Measurements from ENCODE around the gene RGP1.
A peak's percentile ranks its signal among the peaks of the same experiment; 100 is the strongest.

Gene RGP1, protein sequence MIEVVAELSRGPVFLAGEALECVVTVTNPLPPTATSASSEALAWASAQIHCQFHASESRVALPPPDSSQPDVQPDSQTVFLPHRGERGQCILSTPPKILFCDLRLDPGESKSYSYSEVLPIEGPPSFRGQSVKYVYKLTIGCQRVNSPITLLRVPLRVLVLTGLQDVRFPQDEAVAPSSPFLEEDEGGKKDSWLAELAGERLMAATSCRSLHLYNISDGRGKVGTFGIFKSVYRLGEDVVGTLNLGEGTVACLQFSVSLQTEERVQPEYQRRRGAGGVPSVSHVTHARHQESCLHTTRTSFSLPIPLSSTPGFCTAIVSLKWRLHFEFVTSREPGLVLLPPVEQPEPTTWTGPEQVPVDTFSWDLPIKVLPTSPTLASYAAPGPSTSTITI

DNA sequence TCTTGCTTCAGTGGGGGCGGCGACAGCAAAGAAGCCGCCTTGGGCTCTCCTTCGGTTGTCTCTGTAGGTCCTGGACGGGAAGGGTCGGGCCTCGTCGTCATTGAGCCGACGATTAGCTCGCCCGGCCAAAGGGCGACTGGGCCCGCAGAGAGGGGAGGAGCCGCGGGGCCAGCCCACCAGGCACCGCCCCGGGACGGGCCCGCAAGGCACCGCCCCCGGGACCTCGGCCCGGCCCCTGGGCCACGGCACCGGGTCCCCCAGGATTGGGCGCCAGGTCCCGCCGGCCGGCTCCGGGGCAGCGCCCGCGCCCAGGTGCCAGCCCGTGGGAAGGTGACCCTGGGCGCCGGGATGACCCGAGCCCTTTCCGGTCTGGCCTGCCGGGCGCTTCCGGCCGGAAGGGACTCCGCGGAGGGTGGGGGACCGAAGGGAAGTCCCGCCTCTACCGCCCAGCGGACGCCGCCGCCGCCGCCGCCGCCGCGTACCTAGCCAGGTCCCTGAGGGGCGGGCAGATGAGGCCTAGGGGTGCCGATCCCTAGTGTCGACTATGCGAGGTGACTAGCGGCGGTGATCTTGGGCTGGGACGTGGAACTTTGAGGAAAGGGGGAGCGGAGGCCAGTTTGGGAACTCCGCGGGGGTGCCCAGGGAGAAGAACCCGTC is at the start of gene RGP1, which contains the start of gene GBA2:
Gene RGP1, plus strand, starts transcription at position 430 of the 657 bp plus-strand sequence. CDS start 469 bp downstream, outside the sequence.
Gene GBA2, minus strand, starts transcription at position 371 of the 657 bp plus-strand sequence. CDS start 524 bp downstream, outside the sequence.
- peak; percentile 86 for DNase-seq

DNA sequence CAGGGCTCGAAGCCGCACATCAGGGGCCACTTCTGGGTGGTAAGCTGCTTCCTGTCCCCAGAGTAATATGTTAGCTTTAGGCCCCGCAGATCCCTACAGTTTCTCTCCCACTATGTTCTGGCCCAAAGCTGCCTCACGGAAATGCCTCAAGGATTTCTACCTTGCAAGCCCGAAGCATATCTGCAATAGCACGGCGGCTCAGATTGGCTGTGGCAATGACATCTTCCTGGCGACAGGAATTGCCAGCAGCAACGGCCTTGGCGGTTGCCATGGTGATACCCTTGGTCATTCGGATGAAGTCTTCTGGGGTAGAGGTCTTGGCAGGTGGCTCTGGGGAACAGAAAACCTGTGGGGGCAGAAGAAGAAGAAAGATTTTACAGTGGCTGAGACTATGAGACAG is 49.1 kb upstream of the RGP1 start:
- no peak for DNase-seq

DNA sequence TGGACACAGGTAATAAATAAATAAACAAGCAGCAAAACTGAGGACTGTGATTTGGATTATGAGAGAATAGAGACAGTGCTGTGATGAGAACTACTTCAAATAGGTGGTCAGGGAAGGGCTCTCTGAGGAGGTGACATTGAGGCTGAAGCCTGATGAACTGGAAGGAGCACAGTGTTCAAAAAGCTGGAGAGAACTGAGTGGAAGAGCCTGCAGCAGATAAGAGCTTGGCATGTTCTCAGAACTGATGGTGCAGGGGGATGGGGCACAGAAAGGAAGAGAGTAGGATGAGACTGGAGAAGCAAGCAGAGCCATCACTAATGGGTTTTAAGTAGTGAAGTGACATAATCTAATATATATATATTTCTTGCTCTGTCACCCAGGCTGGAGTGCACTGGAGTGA is 48.1 kb upstream of the RGP1 start:
- DNase-seq, result no peak

DNA sequence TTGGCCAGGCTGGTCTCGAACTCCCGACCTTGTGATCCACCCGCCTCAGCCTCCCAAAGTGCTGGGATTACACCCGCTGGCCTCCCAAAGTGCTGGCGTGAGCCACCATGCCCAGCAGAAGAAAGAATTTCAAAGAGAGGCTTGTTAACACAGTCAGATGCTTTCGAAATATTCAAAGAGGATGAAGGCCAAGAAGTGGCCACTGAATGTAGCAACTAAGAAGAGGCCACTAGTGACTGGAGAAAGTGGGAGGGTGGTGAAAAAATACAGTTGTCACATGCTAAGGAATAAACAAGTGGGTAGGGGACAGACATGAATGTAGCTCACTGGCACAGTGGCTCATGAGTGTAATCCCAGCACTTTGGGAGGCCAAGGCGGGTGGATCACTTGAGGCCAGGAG is 46.4 kb upstream of the RGP1 start:
- no peak for DNase-seq

DNA sequence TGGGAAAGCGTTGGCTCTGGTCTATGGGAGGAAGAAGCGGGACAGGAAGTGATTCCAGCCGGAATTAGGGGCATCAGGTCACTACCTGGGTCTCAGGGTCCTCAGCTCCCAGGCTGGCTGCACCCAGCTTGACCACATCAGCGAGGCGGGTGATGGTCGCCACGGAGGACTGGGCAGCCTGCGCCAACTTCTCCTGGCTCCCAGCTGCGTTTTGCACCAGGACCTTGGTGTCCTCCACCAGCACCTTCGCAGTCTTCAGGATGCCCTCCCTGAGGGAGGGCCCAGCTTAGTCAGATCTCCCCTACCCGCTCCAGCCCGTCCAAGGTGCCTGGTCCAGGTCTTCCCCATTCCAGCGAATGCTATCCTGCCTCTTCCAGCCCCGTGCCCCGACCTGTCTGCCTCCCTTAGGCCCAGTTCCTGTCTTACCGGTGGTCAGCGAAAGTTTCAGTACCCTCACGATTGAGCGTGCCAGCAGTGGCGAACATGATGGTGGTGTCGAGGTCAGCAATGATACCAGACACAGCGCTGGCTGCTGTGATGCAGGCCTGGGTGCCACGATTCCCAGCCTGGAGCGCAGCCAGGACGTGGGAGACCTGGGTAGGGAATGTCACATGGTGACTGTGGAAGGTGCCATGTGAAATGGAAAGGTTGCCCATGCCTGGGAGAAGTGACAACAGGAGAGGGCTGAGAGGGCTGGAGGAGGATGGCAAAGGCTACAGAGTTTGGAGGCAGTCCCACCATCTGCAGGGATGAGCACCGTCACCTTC is 45.0 kb upstream of the RGP1 start:
- no peak for DNase-seq

DNA sequence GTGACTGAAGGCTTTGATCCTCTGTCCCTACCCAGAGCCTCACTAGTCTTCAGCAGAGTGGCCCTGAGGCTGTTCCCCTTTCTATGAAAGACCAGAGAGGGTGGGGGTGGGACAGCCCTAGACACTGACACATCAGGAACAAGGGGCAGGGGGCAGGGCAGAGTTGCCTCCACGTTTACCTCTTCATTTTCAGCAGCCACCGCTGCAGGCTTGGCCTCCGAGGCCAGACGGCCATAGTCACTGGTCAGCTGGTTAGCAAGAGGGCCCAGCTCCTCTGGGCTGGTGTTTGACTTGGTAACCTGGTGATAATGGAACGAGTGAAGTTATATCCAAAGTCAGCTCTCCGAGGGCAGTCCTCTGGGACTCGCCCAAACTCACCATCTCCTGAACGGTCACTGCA is 43.7 kb upstream of the RGP1 start:
- no peak for DNase-seq

DNA sequence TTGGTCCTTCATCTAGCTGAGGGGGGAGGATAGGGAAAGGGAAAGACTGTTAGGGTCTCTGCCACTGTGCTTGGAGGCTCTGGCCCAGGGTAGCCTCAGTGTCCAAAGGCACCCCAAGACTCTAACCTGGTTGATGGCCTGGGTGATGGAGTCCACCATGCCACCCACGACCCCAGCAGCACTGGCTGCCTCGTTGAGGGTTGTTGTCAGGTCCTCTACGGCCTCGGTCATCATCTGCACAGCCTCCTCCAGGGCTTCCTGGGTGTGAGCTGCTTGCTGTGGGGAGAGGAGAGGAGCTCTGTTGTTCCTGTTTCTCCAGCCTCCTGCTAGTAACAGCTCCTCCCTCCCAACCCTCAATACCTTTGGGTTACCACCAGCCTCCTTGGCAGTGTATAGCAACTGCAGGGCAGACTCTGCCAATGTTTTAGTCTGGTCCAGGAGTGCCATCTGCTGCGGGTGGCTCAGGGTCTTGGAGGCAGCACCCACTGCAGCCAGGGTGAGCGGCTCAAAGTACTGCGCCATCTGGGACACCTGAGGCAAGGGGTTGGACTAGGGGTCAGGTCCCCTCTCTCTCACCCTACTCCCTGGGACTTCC is 43.2 kb upstream of the RGP1 start:
- no peak for DNase-seq

DNA sequence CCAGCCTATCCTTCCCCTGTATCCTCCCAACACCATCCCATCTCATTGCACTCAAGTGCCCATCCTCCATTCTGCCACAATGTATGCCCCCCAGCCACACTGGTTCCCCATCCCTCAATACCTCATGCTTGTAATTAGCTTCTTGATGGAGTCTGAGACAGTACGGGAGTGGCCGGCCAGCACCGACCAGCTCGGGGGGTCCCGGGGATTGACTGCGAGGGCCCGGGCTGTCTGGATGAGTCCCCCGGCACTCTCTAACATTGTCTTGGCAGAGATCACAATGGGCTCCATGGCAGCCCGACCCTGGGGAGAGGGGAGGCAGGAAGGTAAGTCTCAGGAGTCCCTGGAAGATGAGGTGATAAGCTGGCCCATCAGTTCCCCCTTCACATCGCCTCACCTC is 42.1 kb upstream of the RGP1 start:
- no peak for DNase-seq

DNA sequence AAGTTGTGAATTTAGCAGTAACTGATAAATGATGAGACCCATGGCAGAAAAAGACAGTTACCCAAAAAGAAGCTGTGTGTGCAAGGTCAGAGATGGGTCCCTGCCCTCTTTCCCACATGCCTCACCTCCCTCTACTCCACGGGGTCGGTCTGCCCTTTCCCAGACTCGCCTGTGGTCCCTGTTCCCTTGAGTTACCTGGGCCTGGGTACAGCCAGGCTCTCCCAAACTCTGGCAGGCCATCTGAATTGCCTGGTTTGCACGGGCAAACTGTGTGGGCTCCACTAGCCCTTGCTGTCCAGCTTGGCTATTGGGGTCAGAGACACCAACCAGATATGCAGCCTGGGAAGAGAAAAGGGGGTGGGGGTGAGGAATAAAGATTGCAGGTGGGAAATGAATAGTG is 40.9 kb upstream of the RGP1 start:
- no peak for DNase-seq

DNA sequence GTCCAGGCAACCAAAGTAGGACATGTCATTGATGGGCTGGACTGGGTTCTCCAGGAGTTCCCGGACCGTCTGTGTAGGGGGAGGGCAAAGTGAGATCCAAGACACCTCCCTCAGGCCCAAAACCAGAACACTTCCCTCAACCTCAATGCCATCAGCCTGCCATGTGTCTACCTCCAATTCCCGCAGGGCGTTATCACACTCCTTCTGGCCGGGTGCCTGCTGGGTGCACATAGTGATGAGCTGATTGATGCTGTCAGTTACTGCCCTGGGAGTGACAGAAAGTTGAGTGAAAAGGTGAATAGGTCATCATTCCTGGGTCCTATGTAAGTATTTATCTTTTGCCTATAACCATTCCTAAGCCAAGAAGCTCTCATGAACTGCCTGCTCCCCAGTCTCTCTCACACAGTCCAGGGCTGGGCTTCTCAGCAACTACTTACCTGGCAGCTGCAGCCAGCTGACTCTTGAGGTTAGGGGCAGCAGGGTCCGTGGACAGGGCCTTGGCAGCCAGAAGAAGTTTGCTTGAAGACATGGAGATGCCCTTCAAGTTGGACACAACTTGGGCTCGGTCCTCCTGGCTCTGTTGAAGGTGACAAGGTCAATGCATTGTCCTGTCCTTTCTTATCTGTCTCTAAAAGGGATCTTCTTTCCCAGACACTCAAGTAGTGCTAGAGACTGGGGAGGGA is 38.1 kb upstream of the RGP1 start:
- no peak for DNase-seq

DNA sequence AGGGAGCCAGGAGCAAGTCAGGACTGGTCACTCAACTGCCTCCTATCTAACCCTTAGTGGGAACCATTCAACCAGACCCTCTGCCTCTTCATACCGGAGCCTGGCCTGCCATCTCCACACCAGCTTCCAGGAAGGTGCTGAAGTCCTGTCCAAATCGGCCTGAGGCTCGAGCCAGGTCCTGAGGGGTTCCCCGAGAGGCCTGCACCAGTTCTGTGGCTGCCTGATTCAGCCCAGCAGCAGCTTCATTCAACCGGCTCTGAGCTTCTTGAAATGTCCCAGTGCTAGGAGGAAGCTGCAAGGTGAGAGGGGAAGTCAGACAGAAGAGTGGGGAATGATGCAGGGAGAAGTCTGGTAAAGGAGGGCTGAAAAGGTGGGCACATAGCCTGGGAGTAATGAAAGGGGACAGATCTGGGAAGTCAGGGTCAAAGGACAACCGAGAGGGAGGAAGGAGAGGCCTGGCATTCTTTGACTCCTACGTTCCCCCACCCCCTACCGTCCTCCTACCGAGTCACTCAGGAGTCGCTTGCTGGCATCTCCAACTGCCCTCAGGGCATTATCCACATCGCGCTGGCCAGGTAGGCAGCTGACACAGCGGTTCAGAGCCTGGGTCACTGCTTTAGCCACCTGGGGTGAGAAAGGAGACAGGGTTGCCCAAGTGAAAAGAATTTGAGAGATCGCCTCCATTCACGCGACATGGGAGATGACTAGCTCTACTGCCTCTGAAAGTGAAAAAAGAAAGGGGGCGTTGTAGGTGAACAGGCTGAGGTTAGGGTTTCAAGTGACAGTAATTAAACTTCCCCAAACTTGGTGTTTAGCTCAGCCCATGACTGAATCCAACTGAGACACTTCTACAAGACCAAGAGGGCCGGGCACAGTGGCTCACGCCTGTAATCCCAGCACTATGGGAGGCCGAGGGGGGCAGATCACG is 37.3 kb upstream of the RGP1 start:
- no peak for DNase-seq

DNA sequence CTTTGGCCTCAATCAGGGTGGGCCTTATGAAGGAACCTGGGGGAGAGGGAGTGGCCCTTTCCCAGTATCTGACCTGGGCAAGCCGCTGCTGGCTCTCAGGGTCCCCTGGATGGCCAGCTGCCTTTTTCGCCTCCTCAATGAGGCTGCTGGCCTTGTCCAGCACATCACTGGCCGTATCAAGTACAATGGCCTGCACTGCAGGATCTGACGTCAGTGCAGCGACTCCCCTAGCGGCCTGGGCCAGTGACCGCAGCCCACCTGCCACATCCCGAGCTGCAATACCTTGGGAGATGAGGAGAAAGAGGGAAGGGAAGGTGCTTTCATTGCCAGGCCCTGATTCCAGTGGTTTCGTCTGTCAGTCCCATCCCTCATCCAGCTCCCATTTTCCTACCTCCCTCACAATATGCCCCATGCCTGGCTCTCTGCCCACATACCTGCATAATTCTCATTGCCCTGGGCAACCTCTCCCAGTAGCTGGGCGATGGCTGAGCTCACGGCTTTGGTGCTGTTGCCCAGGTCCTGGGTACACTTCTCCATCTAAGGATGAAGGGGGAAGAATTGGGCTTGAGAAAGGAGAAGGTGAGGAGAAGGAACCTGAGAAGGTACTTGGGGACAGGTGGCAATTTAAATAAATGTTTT is 36.2 kb upstream of the RGP1 start:
- no peak for DNase-seq

DNA sequence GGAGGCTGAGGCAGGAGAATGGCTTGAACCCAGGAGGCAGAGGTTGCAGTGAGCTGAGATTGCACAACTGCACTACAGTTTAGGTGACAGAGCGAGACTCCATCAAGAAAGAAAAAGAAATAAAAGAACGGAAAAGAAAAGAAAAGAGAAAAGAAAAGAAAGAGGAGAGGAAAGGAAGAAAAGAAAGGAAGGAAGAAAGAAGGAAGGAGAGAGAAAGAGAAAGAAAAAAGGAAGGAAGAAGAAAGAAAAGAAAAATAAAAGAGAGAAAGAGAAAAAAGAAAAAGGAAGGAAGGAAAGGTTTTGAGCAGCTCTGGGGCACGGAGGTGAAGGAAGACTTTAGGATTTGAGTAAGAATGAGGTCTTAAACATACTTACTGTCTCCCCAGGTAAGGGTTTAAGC is 35.5 kb upstream of the RGP1 start:
- DNase-seq, result no peak

DNA sequence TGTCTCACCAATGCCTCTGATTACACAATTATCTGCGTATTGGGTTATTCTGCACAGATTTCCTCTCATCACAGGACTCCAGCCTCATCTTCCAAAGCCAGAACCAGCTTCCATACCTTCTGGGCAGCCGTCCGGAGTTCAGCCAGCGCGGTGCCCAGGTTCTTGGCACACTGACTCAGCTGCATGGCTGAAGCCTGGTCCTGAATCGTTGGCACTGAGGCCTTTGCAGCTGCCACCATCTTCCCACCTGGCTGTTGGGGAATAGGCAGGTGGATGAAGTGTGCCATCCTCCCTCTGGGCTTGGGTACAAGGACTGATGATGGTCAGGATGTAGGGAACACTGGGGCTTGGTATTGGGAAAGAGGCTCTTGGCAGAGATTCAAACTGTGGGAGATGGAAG is 35.0 kb upstream of the RGP1 start:
- DNase-seq, result no peak

DNA sequence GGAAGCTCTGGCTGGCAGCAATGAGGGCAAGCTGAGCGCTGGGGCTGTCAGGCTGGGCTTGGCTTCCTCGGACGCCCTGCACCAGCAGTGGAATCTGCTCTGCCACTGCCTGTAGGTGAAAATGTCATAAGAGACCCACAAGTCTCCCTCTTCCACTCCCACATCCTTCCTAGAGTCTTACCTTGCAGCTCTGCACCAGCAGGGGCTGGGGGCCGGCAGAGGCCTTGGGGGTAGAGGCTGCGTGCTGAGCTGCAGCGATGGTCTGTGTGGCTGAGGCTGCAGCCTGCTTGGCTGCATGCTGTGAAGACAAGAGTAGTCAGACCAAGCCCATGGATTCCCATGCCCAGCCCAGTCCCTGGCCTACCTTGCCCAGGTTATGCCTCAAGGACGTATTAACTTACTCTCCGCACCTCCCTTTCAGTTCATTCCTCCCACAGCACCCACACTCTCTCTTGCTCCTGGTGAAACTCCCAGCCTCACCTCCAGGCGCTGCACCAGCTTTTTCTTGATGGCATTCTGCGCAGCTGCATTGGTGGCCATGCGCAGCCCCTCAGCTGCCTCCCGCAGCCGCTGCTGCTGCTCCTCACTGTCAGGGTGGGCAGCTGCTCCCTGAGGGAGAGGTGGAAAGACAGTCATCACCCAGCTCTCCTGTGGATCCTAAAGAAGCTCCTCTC is 34.4 kb upstream of the RGP1 start:
- no peak for DNase-seq

DNA sequence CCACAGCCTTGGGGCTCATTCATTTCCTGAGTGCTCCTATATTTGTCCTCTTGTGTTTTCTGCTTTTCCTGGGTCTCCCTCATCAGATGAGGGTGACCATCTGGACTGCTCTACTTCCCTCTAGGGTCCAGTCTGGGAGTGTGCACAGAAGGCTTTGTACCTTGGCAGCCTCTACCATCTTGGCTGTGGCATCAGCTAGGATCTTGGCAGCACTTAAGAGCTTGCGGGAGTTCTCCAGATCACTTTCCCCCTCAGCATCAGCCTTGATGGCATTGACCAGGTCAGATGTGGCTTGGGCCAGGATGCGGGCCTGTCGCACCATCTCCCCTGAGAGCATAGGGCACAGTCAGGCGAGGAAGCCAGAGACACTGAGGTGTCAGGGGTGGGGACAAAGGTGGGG is 32.9 kb upstream of the RGP1 start:
- DNase-seq, result no peak

DNA sequence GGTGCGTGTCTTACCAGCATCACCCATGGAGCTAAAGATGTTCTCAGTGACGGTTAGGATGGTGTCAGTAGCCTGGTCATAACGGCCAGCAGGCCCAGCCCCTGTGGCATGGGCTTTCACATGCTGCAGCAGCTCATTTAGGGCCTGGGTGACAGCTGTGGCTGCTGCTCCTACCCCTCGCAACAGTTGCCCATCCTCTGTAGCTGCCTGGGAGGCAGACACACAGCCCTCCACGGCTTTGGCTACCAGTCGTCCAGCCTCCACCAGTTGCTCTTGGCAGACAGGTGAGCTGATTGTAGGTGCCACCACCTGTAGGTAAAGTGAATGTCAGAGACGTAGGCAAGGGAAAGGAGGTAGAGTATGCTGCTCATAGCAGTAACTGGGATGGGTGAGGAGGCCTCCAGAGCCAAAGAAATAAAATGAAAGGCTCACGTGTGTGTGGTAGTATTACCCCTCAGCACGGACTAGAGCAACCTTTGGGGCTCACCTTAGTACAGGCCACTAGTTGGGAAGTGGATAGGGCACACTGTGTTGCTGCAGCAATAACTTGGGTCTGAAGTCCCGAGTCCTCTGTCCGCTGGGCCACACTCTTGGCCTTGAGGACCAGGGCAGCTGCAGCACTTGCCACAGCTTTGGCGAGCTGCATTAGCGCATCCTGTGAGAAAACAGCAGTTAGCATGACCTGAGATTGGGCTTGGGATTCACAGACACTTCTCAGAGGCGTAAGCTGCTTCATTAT is 31.8 kb upstream of the RGP1 start:
- no peak for DNase-seq

DNA sequence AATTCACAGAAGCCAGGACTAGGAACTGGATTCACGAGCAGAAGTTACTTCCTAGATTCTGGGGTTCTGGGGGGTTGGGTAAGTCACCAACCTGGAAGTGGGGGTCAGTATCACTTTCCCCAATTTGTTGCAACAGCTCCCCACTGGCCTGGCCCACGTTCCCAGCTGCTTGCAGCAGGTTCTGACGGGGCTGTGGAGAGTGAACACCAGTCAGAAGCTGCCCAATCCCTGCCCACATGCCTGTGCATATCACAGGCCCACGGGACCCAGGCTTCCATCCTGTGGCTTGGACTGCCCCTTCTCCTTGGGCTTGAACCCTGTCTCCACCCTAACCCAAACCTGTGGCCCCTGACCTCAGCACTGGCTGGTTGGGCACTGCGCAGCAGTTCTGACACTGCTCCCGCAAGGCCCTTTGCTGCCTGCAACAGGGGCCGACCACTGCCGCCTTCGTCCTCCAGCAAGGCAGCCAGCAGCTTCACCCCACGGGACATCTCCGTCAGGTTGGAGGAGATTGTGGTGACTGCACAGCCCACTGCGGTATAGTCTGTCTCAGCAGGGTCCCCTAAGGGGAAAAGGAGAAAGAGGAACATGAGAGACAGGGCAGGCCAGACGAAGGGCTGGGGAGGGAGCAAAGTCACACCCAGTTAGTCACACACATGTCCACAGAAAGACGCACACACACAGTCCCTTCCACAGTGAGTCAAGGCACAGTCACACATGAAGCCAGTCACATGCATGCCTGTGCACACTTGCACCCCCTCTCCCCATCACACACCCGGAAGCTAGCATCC is 30.2 kb upstream of the RGP1 start:
- no peak for DNase-seq

DNA sequence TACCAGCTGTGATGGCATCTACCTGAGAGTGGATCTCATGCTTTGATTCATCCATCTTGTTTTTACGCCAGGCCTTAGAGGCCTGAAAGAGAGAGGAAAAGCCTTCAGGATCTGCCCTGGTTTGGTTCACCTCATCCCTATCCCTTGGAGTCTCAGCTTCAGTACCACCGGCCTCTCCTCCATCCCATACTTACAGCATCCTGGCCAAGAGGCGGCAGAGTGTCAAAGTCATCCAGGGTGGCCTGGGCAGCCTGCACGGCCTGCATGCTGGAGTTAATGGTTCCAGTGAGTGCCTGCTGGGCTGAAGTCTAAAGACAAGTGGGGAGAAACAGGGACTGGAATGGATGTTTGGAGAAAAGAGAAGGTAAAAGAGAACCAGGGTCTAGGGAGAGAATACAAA is 29.5 kb upstream of the RGP1 start:
- no peak for DNase-seq

Data from retina (tissue), 1 donor.